Amygdala (tissue), 56 donors: ENCODE results near the gene ZSCAN12.
A peak's percentile ranks its signal among the peaks of the same experiment; 100 is the strongest.

Experiments
- DNase-seq, 56 donors: peaks; one replicate each; lab custom pipeline; 2025; lab: John Stamatoyannopoulos, UW

Gene ZSCAN12

GRCh38 chr6:28335040-28335563, 64.4 kb downstream of the ZSCAN12 start:
- DNase-seq, result peak in 3 of 56 donors; percentile 39 to 57 (median 43)

- DNase-seq, result no peak
These were observed 65.1 kb downstream of the ZSCAN12 start for GRCh38 chr6:28334286-28335039.

DNA sequence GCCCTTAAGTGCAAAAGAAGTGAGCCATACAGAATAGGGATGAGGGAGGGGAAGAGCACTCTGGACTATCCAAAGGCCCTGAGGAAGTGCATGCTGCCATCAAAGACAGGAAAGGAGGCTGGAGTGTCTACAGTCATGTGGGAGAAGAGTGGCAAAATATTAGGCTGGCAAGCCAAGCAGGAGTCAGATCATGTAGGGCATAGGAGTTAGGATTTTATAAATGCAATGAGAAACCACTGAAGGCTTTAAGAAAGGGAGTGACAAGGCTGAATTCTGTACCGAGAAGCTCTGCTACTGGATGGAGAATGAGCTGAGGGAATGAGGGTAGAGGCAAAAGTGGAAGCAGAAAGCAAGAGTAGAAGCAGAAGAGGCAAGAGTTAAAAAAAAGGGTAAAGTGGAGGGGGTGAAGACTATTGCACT, 65.9 kb downstream of the ZSCAN12 start:
- no peak for DNase-seq

- DNase-seq, result no peak
These were observed 66.5 kb downstream of the ZSCAN12 start for GRCh38 chr6:28333047-28333446.

- no peak for DNase-seq
These were observed 69.5 kb downstream of the ZSCAN12 start for GRCh38 chr6:28330041-28330440.
